GM18870 (cell line): ENCODE results near the gene THAP6.
"Not testable (repeated sequence)": the region's sequence is repeated elsewhere in the genome, so short reads cannot be mapped to it uniquely, and the experiment has no call there.

ENCODE experiments used
- ATAC-seq: cut with Tn5 transposase; IDR thresholded peaks from one replicate; pipeline ENCODE4 v1.9.1; 2021; ENCODE audit warnings: moderate library complexity; ENCODE audit not compliant: unreplicated experiment

Gene THAP6

GRCh38 chr4:75519452-75519851 is 5.2 kb downstream of the THAP6 start:
- not testable (repeated sequence) for ATAC-seq

DNA sequence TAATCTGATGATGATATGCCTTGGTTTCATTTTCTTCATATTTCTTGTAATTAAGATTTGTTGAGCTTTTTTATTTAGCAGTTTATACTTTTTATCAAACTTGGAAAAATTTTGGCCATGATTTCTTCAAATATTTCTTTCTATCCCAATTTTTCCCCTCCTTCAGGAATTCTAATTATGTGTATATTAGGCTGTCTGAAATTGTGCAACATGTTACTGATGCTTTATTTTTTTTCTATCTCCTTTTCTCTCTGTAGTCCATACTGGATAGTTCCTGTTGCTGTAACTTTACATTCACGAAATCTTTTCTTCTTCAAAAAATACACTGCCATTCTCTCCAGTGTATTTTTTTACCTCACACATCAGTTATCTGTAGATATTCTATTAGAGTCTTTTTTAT is 10.8 kb downstream of the THAP6 start:
- ATAC-seq: no peak

DNA sequence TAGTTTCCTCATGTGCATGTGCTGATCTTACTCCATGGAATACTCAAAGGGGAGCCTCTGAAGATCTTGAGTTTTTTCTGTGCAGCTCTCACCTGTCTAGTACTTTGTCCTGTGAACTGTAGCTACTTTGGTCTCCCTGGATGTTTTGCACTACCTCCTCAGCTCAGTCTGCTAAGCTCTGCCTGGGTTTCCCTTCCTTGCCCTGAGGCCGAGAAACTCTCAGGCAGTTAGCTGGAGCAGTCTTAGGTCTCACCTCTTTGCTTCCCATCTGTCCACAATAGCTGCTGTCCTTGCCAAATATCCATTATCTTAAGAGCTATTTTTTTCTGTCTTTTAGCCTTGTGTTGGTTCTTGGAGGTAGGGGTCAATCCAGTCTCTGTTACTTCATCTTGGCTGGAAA is 11.6 kb downstream of the THAP6 start:
- ATAC-seq: no peak

- ATAC-seq: no peak
Measured at GRCh38 chr4:75527482-75527881, 13.2 kb downstream of the THAP6 start.

DNA sequence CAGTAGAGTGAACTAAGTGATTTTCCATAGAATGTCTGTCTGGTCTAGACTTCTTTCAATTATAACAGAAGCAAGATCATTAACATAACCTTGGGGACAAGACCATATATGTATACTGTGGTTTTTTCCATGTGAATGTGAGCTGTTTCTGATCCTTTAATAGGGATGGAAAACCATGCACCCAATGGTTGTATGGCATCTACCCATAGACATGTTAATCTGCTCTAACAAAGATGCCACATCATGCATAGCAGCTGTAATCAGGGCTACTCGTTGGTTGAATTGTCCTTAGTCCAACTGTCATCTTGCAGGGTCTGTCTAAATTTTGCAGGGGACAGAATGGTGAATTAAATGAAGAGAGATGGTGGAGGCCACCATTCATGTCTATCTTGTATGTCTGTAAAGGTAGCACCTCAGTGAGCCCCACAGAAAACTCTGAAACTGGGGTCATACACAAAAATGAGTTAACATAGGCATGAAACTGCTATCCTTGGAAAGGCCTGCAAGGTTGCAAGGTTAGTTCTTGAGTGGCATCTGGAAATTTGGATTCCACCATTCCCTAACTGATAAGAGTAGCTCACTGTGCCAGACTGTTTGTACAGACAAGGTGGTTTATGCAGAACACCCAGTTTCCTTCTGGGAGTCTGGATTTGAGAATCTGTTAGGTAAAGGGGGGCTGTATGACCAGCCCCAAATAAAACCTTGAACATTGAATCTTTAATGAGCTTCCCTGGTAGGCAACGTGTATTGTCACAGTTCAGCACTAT is 16.5 kb downstream of the THAP6 start:
- ATAC-seq: no peak

DNA sequence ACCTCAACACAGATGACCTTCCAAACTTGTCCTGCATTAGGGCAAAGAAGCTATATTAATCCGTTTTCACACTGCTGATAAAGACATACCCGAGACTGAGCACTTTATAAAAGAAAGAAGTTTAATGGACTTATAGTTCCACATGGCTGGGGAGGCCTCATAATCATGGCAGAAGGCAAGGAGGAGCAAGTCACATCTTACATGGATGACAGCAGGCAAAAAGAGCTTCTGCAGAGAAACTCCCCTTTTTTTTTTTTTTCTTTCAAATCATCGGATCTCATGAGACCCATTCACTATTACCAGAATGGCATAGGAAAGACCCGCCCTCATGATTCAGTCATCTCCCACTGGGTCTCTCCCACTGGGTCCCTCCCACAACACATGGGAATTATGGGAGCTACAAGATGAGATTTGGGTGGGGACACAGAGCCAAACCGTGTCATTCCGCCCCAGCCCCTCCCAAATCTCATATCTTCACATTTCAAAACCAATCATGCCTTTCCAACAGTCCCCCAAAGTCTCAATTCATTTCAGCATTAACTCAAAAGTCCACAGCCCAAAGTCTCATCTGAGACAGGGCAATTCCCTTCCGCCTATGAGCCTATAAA is 17.4 kb downstream of the THAP6 start:
- not testable (repeated sequence) for ATAC-seq

DNA sequence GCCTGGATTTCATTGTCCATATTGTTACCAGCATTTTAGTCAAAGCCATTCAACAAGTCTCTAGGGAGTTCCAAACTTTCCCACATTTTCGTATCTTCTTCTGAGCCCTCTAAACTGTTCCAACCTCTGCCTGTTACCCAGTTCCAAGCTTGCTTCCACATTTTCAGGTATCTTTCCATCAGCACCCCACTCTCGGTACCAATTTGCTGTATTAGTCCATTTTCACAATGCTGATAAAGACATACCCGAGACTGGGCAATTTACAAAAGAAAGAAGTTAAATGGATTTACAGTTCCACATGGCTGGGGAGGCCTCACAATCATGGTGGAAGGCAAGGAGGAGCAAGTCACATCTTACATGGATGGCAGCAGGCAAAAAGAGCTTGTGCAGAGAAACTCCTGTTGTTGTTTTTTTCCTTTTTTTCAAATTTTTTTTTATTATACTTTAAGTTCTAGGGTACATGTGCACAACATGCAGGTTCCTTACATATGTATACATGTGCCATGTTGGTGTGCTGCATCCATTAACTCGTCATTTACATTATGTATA is 19.1 kb downstream of the THAP6 start:
- not testable (repeated sequence) for ATAC-seq

- not testable (repeated sequence) for ATAC-seq
Measured at GRCh38 chr4:75533926-75534325, 19.7 kb downstream of the THAP6 start.

DNA sequence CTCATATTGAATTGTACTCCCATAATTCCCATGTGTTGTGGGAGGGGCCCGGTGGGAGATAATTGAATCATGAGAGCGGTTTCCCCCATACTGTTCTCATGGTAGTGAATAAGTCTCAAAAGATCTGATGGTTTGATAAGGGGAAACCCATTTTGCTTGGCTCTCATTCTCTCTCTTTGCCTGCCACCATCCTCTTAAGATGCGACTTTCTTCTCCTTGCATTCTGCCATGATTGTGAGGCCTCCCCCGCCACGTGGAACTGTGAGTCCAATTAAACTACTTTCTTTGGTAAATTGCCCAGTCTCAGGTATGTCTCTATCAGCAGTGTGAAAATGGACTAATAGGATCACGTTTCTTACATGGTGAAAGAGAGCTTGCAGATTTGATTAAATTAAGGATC is 23.0 kb downstream of the THAP6 start:
- not testable (repeated sequence) for ATAC-seq

DNA sequence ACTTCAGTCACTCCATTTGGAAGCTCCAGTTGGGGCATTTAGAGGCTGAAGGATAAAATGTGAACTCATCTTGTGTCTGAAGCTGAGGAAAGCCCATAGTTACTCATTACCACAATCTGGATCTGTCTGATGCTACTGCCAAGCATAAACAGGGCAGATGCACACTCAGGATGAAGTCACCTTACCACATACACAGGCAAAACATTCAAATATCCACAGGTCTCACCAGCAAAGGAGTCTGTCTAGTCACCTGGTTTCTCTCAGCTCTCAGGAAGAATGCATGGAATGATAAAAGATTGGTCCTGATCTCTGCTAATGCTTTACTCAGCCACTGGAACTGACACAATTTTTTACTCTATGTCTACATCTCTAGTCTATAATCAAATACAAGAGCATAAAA is 28.6 kb downstream of the THAP6 start:
- no peak for ATAC-seq

- not testable (repeated sequence) for ATAC-seq
Measured at GRCh38 chr4:75544220-75544619, 29.9 kb downstream of the THAP6 start.

GRCh38 chr4:75544870-75545269 is 30.6 kb downstream of the THAP6 start:
- ATAC-seq: no peak

DNA sequence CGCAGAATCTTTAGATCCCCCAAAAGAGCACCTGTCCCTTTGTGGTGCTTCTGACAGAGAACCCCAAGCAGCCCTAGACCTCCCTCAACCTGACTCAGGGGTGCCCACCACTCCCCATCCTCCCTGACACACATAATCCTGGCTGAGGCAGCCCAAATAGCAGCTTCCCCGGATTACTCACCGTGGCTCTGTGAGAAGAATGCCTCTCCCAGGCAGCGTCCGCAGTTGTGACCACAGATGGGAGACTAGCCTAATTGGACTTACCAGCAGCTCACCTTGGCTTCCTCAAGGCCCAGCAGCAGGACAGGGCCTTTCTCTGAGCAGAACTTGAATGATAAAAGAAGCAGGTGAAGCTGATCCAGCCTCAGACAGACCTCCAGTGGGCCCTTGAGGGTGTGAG is 31.3 kb downstream of the THAP6 start:
- ATAC-seq: no peak

- no peak for ATAC-seq
Measured at GRCh38 chr4:75547647-75548387, 33.5 kb downstream of the THAP6 start.

DNA sequence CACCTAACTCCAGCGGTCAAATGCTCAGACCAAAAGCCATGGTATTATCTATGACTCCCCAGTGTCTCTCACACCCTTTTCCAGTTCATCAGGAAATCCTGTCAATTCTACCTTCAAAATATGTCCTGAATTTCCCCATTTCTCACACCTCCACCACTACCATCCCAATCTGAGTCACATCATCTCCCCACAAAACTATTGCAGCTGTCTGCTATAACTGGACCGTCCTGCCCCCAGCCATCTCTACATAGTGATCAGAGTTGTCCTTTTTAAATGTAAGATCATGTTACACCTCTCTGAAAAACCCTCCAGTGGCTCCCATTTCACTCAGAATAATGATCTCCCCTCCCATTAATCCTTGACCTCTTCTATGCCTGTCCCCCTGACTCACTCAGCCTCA is 34.7 kb downstream of the THAP6 start:
- no peak for ATAC-seq

DNA sequence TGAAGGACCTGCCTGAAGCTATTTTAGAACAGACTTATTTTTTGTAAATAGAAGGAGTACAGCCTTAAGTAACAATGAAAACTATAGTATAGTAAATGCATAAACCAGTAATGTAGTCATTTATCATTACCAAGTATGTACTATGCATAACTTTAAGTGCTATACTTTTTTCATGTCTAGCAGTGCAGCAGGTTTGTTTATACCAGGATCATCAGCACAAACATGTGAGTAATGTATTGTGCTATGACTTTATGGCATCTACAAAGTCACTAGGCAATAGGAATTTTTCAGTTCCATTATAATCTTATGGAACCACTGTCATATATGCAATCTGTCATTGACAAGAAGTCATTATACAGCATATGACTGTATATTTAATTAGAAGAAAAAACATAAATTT is 38.2 kb downstream of the THAP6 start:
- no peak for ATAC-seq

DNA sequence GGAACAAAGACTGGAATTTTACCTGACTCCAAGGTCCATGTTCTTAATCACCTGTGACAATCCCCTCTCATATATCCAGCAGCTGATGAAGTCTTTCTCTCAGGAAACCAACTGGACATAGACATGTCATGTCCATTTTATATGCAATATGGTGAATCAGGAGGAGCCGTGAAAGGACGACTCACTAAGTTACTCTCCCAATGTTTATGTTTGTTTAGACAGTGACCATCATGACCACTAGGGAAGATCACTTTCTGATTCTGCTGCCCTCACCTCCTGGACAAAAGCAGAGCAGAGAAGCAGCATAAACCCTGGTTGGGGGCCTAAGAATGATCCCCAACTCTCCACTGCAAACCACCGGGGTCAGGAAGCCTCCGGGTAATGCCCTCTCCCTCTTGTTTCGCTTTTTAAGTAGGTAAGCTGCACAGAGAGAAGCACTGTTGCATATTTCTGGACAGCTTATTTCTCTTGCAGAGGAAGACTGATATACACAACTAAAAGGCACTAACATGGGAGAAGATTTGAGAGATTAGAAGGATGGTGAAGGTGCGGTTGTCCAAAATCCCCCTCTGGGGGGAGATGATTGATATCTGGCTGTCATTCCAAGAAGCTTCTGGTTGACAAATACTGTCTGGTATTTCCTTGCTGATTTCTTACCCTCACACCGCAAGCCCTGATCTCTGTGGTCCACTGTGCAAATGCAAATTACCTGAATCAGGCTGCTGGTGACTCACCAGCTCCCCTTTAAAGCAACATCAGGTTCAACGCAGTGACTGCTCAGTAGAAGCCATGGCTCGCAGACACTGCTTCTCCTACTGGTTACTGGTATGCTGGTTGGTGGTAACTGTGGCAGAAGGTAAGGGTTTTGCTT is 41.3 kb downstream of the THAP6 start, which contains the start of gene ODAPH:
Gene ODAPH, plus strand, starts transcription at position 773 of the 871 bp plus-strand sequence. Its CDS starts 17 bp downstream, at position 790.
- peak; percentile 93 for ATAC-seq

GRCh38 chr4:75557696-75558095 is 43.4 kb downstream of the THAP6 start:
- ATAC-seq: no peak

GRCh38 chr4:75561789-75562188 is 47.5 kb downstream of the THAP6 start:
- no peak for ATAC-seq

- no peak for ATAC-seq
Measured at GRCh38 chr4:75564023-75564422, 49.8 kb downstream of the THAP6 start.

- ATAC-seq: no peak
Measured at GRCh38 chr4:75565481-75565880, 51.2 kb downstream of the THAP6 start.
